Activated CD8-positive, alpha-beta memory T cell treated with anti-CD3 and anti-CD28 coated beads, Interleukin-2, amount 50 U/mL, for 1 hour (primary cell): ENCODE data around the gene PRKCE.
"Not testable (repeated sequence)": the region's sequence is repeated elsewhere in the genome, so short reads cannot be mapped to it uniquely, and the experiment has no call there.

Experiments
- DNase-seq: peaks from one replicate; pipeline ENCODE4 v3.0.0-alpha.2; 2020; ENCODE audit errors: extremely low read depth

PRKCE gene

DNA sequence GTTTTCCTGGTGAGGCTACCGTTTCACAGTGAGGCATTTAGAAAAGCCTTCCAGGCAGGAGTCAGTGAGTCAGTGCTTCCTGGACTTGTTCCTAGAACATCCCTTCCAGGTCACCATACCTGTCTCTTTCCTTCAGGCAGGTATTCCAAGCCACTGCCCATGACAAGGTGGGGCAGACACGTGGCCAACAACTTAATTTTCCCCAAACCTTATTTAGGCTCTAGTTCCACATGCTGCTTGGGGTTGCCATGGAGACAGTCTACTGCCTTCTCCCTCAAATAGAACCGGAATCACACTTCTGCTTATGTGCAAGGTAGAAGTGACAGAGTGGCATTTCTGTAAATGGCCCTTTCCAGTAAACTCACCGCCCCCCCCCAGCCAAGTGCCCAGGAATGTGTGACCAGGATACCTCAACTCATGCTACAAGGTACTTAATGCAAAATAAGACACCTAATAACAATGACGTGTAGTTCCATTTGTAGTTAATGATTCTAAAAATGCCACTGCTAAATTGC lies 258.3 kb downstream of the PRKCE start:
- no peak for DNase-seq

DNA sequence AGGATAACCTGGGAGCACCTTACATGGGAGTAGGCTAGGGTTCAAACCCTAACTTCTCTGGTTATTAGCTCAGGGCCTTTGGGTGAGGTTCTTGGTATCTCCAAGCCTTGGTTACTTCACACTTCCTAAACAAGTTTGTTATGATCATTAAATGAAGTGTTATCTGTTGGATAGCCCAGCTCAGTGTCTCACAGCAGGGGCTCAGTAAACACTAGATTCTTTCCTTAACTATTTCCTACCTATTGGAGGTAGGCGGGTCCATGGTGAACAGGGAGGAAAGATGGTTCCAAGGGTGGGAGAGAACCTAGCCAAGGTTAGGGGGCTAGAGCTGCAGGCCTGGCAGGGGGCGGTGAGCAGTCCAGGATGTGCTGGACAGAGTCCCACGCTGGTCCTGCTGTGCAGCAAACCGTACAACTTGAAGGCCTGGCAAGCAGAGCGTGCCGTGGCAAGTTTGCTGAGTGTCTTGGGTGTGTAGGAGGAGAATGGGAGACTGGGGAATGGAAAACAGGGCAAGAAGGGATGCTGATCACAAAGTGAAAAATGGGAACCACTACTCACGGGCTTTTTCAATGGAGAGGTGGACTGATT lies 259.1 kb downstream of the PRKCE start:
- no peak for DNase-seq

GRCh38 chr2:45911538-45911937 lies 260.1 kb downstream of the PRKCE start:
- no peak for DNase-seq

GRCh38 chr2:45912109-45912508 lies 260.6 kb downstream of the PRKCE start:
- DNase-seq: no peak

DNA sequence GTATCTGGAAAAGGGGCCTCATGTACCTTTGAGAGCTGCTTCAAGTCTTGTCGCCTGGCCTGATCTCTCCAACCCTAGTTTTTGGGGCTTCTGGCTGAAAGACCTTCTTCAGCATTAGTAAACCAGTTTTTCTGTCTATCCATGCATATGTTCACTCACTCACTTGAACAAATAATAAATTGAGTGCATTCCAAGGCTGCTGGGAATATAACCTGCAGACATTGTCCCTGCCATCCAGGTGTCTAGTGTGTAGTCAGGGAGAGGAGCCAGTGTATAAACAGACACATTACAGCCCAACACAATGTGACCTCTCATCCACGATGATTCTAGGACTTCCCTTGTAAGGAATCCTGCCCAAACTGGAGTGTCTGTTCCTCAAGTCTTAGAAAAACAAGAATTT lies 262.1 kb downstream of the PRKCE start:
- no peak for DNase-seq

- DNase-seq: no peak
Measured at GRCh38 chr2:45915523-45915922, 264.0 kb downstream of the PRKCE start.

- DNase-seq: not testable (repeated sequence)
Measured at GRCh38 chr2:45917561-45918176, 266.2 kb downstream of the PRKCE start.

DNA sequence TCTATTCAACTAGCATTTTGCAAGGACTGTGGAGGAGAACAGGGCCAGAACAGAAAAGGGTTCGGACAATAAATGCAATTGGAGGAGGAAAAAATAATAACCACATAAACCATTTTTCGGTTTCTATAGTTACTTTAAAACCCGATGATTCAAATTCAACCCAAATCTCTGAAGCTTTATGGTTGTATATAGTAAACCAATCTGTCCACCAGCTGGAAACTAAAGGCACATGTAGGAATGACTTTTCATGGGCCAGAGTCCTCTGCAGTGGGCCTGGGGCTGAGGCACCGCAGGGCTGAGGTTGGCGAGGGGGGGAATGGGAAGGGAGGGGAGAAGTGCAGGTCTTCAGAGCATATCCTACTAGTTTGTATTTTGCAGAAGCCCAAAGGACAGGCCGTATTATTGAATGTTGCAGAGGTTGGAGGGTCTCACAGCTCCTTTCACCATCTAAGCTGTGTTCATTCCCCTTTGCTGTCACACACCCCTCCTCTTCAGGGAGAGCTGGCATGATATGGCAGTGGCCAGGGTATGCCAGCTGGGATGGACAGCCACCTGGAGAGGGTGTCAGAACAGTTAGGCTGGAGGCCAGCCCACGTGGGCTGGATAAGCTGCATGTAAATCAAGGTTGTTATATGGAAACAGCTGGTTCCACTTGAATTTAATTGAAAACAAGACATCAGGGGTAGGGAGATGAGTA lies 267.1 kb downstream of the PRKCE start:
- DNase-seq: no peak

GRCh38 chr2:45919160-45919650 lies 267.7 kb downstream of the PRKCE start:
- no peak for DNase-seq

DNA sequence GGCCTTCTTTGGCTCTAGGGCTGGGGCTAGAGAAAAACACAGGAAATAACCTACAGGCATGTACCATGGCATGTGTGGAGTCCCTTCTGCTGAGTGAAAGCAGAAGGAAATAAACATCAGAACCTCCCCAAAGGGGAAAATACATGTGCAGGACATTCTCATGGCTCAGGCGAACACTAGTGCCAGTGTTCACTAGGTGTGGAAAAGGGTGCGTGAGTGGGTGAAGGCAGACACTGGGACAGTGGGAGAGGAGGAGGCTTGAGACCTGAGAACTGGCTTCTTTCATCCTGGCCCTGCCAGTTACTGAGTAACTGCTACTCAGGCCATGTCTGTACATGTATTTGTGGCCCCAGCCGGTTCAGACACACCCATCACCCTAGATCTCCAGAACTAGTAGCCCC lies 268.2 kb downstream of the PRKCE start:
- DNase-seq: no peak

DNA sequence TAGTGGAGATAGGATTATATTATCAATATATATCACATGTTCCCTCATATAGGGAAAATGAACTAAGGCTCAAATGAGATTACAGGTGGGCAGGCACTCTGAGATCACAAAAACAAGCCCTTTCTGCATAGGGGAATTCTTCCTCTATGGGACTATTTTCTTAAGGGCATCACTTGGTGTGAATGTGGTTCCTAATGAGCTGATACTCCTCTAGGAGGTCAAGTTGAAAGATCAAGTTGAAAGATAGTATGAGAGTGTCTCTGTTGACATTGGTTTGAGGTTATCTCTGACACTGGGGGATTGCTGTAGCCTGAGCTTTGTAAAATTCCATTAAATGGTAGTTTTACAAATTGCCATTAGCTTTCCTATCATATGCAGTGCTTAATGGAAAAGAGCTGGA lies 270.4 kb downstream of the PRKCE start:
- no peak for DNase-seq

DNA sequence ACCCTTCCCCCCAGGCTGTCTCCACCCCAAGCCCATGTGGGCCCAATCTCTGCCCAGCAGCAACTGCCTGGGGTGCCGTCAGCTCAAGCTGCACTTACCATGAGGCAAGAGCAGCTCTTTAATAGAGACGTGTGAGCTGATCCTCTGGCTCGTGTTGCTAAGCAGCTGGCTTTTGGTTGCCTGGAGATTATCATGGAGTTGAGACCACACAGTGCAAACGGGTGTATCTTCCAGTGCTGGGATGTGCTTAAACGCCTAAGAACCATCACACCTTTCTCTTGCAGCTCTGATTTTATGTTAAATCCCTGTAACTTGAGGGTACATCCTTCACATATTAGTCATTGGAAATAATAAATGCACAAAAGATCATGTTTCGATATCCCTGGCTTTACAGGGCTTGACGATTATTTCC lies 271.1 kb downstream of the PRKCE start:
- DNase-seq: no peak

GRCh38 chr2:45923701-45924100 lies 272.2 kb downstream of the PRKCE start:
- no peak for DNase-seq

- no peak for DNase-seq
Measured at GRCh38 chr2:45925026-45925425, 273.6 kb downstream of the PRKCE start.

- DNase-seq: no peak
Measured at GRCh38 chr2:45925636-45926366, 274.3 kb downstream of the PRKCE start.

GRCh38 chr2:45928946-45929345 lies 277.5 kb downstream of the PRKCE start:
- no peak for DNase-seq

- no peak for DNase-seq
Measured at GRCh38 chr2:45929674-45930395, 278.4 kb downstream of the PRKCE start.

GRCh38 chr2:45930396-45930792 lies 278.9 kb downstream of the PRKCE start:
- DNase-seq: no peak

- no peak for DNase-seq
Measured at GRCh38 chr2:45932278-45932975, 281.0 kb downstream of the PRKCE start.

GRCh38 chr2:45935791-45936622 lies 284.5 kb downstream of the PRKCE start:
- DNase-seq: no peak
